Measurements from ENCODE around the gene SPAG17. TPM values are rescaled to one million over a fixed set of nuclear protein-coding genes. Genes with fewer than 3 reads are reported as not detected.

SPAG17 gene
- total and polyA plus RNA-seq, 2 of the 13 experiments (the other 11 are each of a cell fraction or from before 2014, with no cell fraction given): not detected

GRCh38 chr1:118047006-118047649 lies 137.9 kb downstream of the SPAG17 start:
- Histone ChIP-seq H3K9me3 (ENCODE audit: low read length) (no peaks in the 10 kb centered on the region), H3K4me3 (replicated peaks in 1 of 3; ENCODE audit: insufficient read depth in 1 of 3, low read depth in 2 of 3, low read length in 3 of 3) (no peak overlapping the region), H3K79me2 (ENCODE audit: insufficient read depth, low read length) (no peaks in the 10 kb centered on the region), H3K4me2 (ENCODE audit: low read depth, low read length) (no peak overlapping the region), H3K9ac (ENCODE audit: insufficient read depth, low read depth, low read length) (no peak overlapping the region), H3K36me3 (replicated peaks in 1 of 2; ENCODE audit: control insufficient read depth in 1 of 2, insufficient read depth in 2 of 2, low read length in 2 of 2) (no peaks in the 10 kb centered on the region), H3K4me1 (ENCODE audit: insufficient read depth, low read length) (no peaks in the 10 kb centered on the region), H4K20me1 (ENCODE audit: insufficient read depth, low read length) (no peaks in the 10 kb centered on the region), H2AFZ (ENCODE audit: low read length) (no peak overlapping the region), H3K27me3 (ENCODE audit: control insufficient read depth in 1 of 2, insufficient read depth in 2 of 2, low read length in 2 of 2) (no peaks in the 10 kb centered on the region; a peak in 1 of 5 replicates), H3K27ac (ENCODE audit: extremely low read length, insufficient read depth, low read length) (no peak overlapping the region)
- in situ Hi-C loops (cut with HindIII; ENCODE audit: extremely low pct_ligation_motif_present, low pct_unique_long_range_greater_than_20kb) (no loop called here), intact Hi-C loops (cut with micrococcal nuclease; ENCODE audit: unreplicated experiment) (no loop called here)
- TF ChIP-seq PRDM15 (CRISPR knock-in tag; IDR thresholded peaks at IDR 0.05): no peak
- TF ChIP-seq MYPOP (CRISPR knock-in tag; IDR thresholded peaks at IDR 0.05): no peak
- no peak for TF ChIP-seq SMAD1 (CRISPR knock-in tag; IDR thresholded peaks at IDR 0.05; ENCODE audit: borderline replicate concordance, low read depth)
- no peak for TF ChIP-seq KMT2B (CRISPR knock-in tag; IDR thresholded peaks at IDR 0.05)
- TF ChIP-seq RFXAP (CRISPR knock-in tag; IDR thresholded peaks at IDR 0.05; ENCODE audit: borderline replicate concordance): no peak
- no peak for TF ChIP-seq ZNF780A (CRISPR knock-in tag; IDR thresholded peaks at IDR 0.05)
- TF ChIP-seq SCMH1 (CRISPR knock-in tag; IDR thresholded peaks at IDR 0.05; ENCODE audit: borderline replicate concordance): no peak
- TF ChIP-seq CHCHD3 (CRISPR knock-in tag; IDR thresholded peaks at IDR 0.05): no peak
- no peak for TF ChIP-seq FOXP1 (IDR thresholded peaks at IDR 0.05)
- TF ChIP-seq FOXP1 (CRISPR knock-in tag; IDR thresholded peaks at IDR 0.05): no peak
- no peak for TF ChIP-seq NFYB (CRISPR knock-in tag; IDR thresholded peaks at IDR 0.05)
- TF ChIP-seq ZIK1 (CRISPR knock-in tag; IDR thresholded peaks at IDR 0.05; ENCODE audit: borderline replicate concordance, low read depth): no peak
- no peak for TF ChIP-seq CBFB (CRISPR knock-in tag; IDR thresholded peaks at IDR 0.05)
- TF ChIP-seq DNMT3B (CRISPR knock-in tag; conservative IDR thresholded peaks at IDR 0.05): no peak
- TF ChIP-seq CC2D1A (CRISPR knock-in tag; IDR thresholded peaks at IDR 0.05): no peak
- TF ChIP-seq DPF2 (CRISPR knock-in tag; IDR thresholded peaks at IDR 0.05; ENCODE audit: borderline replicate concordance, low read depth): no peak
- TF ChIP-seq BRD4 (CRISPR knock-in tag; IDR thresholded peaks at IDR 0.05): no peak
- no peak for TF ChIP-seq ZNF264 (CRISPR knock-in tag; IDR thresholded peaks at IDR 0.05)
- no peak for TF ChIP-seq ZBTB46 (CRISPR knock-in tag; IDR thresholded peaks at IDR 0.05; ENCODE audit: borderline replicate concordance)
- ChIA-PET POLR2A (no interaction called here), CTCF (ENCODE audit: low intra/inter-chr PET ratio, low total read pairs) (no interaction called here)
- ATAC-seq (no peak), FAIRE-seq (no peak), DNase-seq (ENCODE audit: low spot score) (no peak)
- BruUV-seq (replicated peaks): no TSS peak
- 27% methylated on average over 3 of the region's 3 CpGs for WGBS (ENCODE audit: low lambda C conversion rate)
